ENCODE measurements around the gene THSD4. TPM values are rescaled to one million over a fixed set of nuclear protein-coding genes. Genes with fewer than 3 reads are reported as not detected.

Gene THSD4
- total RNA-seq, 1 donor from 2014 or later, result 1.4 TPM

DNA sequence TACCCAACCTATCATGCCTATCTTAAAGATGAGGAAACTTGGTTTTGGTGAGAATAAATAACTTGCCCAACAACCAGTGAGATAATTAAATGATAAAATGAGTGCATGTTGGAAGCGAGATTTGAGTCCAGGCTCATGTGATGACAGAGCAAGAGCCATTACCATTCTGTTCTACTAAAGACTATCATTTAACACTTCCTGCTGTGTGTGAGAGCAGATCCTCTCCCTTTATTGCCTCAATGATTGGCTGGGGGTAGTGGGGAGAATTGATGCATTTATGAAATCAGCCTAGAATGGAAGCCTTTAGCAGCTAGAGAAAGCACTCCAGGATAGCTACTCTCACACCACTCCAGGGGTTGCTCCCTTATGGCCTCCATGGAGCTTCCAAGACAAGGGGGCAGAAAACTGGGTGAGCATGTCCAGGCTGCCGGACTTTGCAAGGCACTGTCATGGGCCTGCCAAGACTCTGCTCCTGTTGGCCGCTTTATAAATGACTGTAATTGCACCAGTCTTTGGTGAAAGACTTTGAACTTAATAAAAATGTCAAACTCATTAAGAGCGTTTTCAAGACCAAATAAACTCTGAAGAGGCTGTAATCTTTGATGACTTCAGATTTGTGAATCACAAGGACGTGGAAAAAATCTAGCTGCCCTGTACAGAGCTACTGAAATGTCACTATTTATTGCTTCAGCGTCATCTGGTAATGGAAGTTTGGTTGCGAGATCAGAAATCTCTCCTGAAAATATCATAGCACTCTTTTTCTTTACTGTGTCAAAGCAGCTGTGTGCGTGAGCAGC lies 486.0 kb downstream of the THSD4 start:
- Mint-ChIP-seq H3K27ac (ENCODE audit: unreplicated experiment) (peak overlapping the region; percentile 3), H3K36me3 (ENCODE audit: low read depth) (peaks cover 3% of the 10 kb centered on the region), H3K4me3 (no peak overlapping the region), H3K9me3 (peaks cover 7% of the 10 kb centered on the region), H3K4me1 (peaks cover 46% of the 10 kb centered on the region), H3K27me3 (ENCODE audit: low read depth) (no peaks in the 10 kb centered on the region)
- DNase-seq (ENCODE audit: low read depth, low spot score), result no peak
- no peak for TF ChIP-seq CTCF (conservative IDR thresholded peaks at IDR 0.05)

DNA sequence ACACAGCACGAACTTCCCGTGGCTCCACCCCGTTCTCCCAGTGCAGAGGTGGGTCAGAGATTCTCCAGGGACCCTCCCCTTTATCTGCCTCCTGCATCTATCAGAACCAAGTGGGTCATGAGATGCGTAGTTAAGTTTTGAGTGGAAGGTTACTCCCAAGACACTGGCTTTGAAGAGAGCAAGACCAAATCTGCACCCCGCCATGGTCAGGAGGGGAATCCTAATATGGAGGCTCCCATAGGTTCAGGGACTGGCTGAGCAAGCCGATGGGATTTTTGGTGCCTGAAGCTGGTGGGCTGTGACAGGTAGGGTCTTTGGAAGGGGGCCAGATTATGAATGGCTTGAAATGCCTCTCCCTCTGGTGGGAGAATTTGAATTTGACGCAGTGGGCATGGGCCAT lies 488.1 kb downstream of the THSD4 start:
- Mint-ChIP-seq H3K9me3 (peaks cover 6% of the 10 kb centered on the region), H3K4me3 (no peak overlapping the region), H3K27me3 (ENCODE audit: low read depth) (peaks cover 3% of the 10 kb centered on the region), H3K27ac (ENCODE audit: unreplicated experiment) (no peak overlapping the region), H3K36me3 (ENCODE audit: low read depth) (peaks cover 3% of the 10 kb centered on the region), H3K4me1 (peaks cover 31% of the 10 kb centered on the region)
- DNase-seq (ENCODE audit: low read depth, low spot score), result no peak
- no peak for TF ChIP-seq CTCF (conservative IDR thresholded peaks at IDR 0.05)

GRCh38 chr15:71607383-71607782 lies 492.1 kb downstream of the THSD4 start:
- Mint-ChIP-seq H3K36me3 (ENCODE audit: low read depth) (peaks cover 3% of the 10 kb centered on the region), H3K27ac (ENCODE audit: unreplicated experiment) (peak overlapping the region; percentile 46), H3K4me3 (no peak overlapping the region), H3K27me3 (ENCODE audit: low read depth) (peaks cover 27% of the 10 kb centered on the region), H3K4me1 (peaks cover 19% of the 10 kb centered on the region), H3K9me3 (peaks cover 3% of the 10 kb centered on the region)
- DNase-seq (ENCODE audit: low read depth, low spot score), result no peak
- TF ChIP-seq CTCF (conservative IDR thresholded peaks at IDR 0.05), result no peak

DNA sequence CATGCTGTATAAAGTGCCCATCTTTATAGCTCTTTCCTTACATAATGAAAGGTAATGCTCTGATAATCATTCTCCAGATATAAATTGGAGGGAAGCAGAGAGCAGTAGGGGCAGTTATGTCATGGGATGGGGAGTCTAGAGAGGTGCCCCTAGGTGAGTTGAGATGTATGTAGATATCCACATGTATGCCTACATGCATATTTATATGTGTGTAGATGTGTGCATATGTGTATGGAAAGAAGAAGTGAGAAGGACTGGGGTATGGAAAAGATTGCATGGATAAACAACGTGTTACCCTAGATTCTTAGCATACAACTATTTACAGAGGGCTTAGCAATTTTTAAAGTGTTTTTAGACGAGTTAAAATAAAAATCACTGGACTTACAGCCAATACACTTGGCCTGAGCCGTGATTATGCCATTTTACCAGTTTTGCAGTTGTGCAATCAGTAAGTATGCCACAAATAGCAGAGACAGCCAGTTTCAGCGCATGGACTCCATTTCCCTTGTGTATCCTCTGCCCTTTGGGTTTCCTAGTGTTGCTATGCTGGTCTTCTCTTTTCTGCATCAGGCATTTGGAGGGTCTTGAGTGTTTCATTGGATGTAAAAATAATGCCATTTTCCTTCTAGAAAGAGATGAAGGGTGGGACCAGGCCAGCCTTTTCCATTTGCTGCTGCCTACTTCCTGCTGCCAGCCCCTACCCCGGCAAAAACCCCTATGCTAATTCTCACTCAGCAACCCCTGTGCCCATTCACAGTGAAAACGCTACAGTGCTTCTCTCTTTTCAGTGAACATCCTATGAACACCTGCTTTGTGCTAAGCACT lies 495.7 kb downstream of the THSD4 start:
- H3K4me3 Mint-ChIP-seq, result no peak overlapping the region

More for the DNA sequence above, 495.7 kb downstream of the THSD4 start:
- H3K9me3 Mint-ChIP-seq, result no peaks in the 10 kb centered on the region
- peaks cover 49% of the 10 kb centered on the region for H3K27me3 Mint-ChIP-seq (ENCODE audit: low read depth)
- DNase-seq (ENCODE audit: low read depth, low spot score), result no peak
- peak overlapping the region; percentile 70 for H3K27ac Mint-ChIP-seq (ENCODE audit: unreplicated experiment)
- peaks cover 24% of the 10 kb centered on the region for H3K4me1 Mint-ChIP-seq
- H3K36me3 Mint-ChIP-seq (ENCODE audit: low read depth), result no peaks in the 10 kb centered on the region
- TF ChIP-seq CTCF (conservative IDR thresholded peaks at IDR 0.05), result no peak
